GM12892 (cell line): Measurements from ENCODE around the gene SCAMP5.

ENCODE experiments used
- DNase-seq: peaks from one replicate; pipeline ENCODE4 v3.0.0; 2011; ENCODE audit not compliant: insufficient read length
- FAIRE-seq: peaks from 2 replicates; lab custom pipeline; 2011; peaks lifted over from hg19 to GRCh38; lab: Jason Lieb, UNC
- POLR2A ChIP-seq: IDR thresholded peaks from 2 replicates; pipeline ENCODE4 v1.6.1; 2011; ENCODE audit warnings: low read depth, low read length, control low read depth
- POLR2AphosphoS5 ChIP-seq: IDR thresholded peaks from 2 replicates; pipeline ENCODE4 v1.6.1; 2011; ENCODE audit warnings: low read depth, low read length, control low read depth
- TAF1 ChIP-seq: IDR thresholded peaks from 2 replicates; pipeline ENCODE4 v1.6.1; 2011; ENCODE audit warnings: low read depth, mild to moderate bottlenecking, control low read depth, low read length, borderline replicate concordance

Gene SCAMP5

DNA sequence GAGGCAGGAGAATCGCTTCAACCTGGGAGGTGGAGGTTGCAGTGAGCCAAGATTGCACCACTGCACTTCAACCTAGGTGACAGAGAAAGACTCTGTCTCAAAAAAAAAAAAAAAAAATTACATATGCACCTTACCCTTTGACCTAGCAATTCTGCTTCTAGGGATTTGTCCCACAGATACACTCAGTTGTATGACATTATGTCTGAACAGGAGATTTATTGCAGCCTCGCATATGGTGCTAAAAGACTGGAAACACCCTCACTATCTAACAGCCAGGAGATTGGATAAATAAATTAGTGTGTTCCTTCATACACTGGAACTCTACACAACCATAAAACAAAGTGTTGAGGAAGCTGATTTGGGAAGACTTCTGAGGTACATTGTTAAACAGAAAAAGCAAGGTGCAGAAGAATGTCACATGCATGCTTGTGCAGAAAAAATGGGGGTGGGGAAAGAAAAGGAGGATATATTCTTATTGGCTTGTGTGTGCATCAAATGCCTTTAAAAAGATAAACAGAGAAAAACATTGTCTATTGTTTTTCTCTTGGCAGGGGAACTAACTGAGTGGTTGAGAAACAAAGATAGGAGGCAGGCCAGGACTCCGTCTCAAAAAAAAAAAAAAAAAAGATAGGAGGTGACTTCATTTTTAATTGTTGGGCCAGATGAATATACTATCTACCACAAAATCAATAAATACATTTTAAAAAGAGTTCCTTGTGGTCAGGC lies 59.0 kb downstream of the SCAMP5 start:
- TF ChIP-seq TAF1 (no peak), POLR2A (no peak)
- DNase-seq (no peak), FAIRE-seq (no peak)

DNA sequence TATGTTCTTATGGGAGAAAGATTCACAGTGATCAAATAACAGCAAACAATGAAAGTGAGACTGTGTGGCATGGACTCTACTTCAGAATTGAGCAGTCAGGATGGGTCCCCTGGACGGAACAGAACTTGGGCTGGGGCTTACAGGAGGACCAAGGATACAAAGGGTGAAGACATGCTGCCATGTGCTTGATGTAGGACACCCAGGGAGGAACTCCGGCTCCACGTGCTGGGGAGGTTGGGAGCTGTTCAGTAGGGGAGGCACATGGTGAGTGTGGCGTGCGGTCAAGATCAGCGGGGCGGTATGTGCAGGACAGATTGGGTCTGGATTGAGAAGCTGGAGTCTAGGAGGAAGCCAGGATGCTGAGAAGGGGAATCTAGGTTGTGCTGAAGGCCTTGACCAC lies 60.7 kb downstream of the SCAMP5 start:
- DNase-seq (no peak), FAIRE-seq (no peak)
- no peak for TF ChIP-seq POLR2AphosphoS5
- no peak for TF ChIP-seq TAF1
- no peak for TF ChIP-seq POLR2A

DNA sequence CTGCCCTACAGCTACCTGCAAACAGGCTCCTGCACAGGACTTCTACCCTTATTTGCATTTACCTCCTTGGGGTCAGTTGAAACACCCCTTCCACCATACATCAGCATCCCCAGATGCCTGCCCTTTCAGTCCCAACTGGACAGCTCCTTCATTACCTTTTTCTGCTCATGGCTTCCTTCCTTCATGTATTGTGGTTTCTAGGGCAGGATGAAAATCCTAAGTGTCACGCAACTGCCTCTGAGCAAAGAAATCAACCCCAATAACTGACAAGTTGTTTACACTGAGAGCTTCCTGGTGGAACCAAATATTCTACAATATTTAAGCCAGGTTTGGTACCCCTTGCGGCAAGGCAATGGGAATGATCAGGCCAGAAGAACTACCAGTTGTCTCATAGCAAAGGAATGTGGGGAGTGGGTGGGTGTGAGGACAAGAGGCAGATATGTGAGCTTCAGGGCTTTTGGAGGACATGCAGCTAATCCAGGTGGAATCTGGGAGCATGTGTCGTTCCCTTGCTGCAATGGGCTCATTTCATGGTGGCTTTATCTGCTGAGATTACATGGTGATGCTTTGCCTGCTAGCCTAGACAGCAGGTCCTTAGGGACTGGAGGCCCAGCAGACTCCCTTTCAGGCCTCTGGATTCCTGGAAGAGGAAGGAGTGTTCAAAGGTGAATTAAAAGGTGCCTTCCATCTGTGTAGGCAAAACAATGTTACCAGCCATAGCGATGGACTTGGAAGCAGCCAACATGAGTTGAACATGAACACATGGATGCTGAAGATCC lies 63.0 kb downstream of the SCAMP5 start:
- no peak for DNase-seq

DNA sequence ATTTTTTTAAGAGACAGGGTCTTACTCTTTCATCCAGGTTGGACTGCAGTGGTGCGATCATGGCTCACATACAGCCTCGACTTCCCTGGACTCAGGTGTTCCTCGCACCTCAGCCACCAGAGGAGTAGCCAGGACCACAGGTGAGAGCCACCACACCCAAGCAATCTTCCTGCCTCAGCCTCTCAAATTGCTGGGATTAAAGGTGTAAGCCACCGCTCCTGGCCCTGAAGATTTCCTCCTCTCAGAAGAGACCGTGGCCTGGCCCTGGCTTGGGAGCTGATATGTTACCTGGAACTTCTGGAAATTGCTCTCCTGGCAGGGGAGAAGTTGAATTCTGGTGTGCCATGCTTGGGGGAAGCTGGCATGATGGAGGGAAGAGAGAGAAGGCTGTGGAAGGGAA lies 64.2 kb downstream of the SCAMP5 start:
- no peak for TF ChIP-seq POLR2AphosphoS5
- TF ChIP-seq TAF1, result no peak
- TF ChIP-seq POLR2A, result no peak
- no peak for DNase-seq
- no peak for FAIRE-seq

More for the DNA sequence above, 63.0 kb downstream of the SCAMP5 start:
- TF ChIP-seq POLR2AphosphoS5, result no peak
- no peak for TF ChIP-seq POLR2A
- no peak for TF ChIP-seq TAF1
- no peak for FAIRE-seq

DNA sequence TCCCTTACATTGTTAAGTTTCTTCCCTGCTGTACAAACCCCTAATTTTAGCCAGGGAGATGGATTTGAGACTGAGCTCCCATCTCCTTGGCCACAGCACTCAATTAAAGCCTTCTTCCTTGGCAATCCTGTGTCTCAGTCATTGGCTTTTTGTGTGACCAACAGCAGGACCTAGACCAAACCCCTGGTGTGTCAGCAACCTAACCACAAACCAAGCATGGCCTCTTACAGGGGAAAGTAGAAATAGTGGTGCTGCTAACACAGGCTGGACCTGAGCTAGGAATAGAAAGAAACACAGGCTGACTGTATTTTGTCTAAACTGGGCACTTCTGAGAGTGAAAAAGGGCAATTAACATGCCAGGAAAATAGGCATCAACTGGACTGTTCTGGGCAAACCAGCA lies 65.9 kb downstream of the SCAMP5 start:
- no peak for DNase-seq
- TF ChIP-seq POLR2AphosphoS5 (no peak), POLR2A (no peak), TAF1 (no peak)

DNA sequence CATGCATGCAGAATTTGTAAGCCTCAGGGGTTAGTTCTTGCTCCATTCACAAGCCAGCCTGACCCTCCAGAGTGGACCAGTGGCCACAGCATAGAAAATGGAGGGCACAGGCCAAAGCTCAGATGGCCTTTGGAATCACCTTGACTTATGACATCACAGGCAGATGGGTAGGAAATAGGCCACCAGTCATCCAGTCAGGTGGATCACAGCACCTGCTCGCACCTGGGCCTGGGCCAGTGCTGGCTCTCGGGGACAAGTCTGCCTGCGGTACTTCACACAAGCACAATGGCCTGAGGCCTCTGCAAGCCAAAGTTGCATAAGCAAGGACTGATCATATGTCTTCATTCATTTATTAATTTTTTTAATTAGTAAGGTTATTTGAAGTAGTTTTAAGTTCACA lies 67.3 kb downstream of the SCAMP5 start:
- no peak for DNase-seq
- no peak for FAIRE-seq
- TF ChIP-seq POLR2A, result no peak
- TF ChIP-seq TAF1, result no peak
- no peak for TF ChIP-seq POLR2AphosphoS5

More for the DNA sequence above, 65.9 kb downstream of the SCAMP5 start:
- peak; percentile 5 for FAIRE-seq

DNA sequence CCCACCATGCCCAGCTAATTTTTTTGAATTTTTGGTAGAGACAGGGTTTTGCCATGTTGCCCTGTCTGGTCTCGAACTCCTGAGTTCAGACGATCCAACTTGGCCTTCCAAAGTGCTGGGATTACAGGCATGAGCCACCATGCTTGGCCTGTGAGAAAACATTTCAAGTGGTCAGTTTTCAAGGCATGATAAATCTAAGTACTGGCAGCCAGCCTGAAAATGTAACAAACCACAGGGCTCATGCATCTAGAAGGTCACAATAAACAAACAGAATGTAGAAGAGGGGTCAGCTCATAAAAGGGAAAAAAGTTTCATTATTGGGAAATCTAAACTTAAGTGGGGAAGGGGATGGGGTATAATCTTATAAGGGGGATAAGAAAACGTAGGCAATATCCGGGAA lies 68.0 kb downstream of the SCAMP5 start:
- FAIRE-seq, result no peak
- TF ChIP-seq POLR2A, result no peak
- TF ChIP-seq TAF1, result no peak
- TF ChIP-seq POLR2AphosphoS5, result no peak
- DNase-seq, result no peak

DNA sequence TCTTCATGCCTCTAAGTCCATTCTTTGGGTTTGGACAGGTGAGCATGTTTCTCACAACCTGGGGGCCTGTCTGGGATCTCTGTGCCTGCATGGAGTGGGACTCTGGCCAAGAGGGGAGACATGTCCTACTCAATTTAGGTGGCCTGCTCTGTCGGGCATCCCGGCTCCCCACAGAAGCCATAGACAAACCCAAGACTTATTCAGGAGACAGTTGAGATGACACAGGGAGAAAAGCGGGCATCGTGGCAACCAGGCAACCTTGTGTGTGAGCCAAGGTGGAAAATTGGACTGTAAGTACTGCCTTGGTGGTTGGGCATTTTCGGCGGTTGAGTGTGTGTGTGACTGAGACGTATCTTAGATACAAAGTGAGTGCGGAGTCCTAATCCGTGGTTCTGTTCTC lies 68.5 kb downstream of the SCAMP5 start:
- no peak for DNase-seq
- no peak for FAIRE-seq
- no peak for TF ChIP-seq POLR2A
- TF ChIP-seq TAF1, result no peak
- no peak for TF ChIP-seq POLR2AphosphoS5

DNA sequence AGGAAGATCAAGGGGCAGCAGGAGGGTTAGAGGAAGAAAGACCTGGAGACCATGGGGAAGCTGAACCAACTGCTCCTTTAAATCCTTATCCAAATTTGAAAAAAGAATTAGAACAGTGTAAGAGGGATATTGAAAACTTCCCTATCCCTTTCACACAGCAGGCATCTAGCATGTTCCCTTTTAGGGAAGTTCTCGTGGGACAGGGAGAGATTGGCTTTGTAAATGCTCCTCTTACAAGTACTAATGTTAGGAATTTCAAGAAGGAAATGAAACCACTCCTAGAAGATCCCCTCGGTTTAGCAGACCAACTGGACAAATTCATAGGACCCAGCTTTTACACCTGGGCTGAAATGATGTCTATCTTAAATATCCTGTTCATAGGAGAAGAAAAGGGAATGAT lies 69.5 kb downstream of the SCAMP5 start:
- TF ChIP-seq POLR2A (no peak), TAF1 (no peak), POLR2AphosphoS5 (no peak)
- FAIRE-seq (no peak), DNase-seq (no peak)

DNA sequence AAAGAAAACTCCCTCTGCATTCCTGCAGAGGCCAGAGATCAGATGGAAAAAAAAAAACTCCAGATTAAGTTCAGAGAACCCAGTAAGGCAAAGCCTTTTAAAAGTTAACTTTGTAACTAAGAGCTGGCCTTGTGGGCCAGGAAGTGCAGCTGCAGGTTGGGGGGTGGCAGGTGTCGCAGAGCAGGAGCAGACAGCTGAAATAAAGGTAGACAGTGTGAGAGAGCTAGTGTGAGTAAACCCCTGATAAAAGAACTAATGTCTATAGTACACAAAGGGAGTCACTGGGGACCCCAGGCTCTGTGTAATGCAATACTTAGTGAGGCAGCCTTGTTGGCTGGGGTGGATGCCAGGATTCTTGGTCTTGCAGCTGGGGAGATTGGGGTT lies 70.1 kb downstream of the SCAMP5 start:
- no peak for FAIRE-seq
- DNase-seq, result no peak
- TF ChIP-seq TAF1, result no peak
- no peak for TF ChIP-seq POLR2A
- TF ChIP-seq POLR2AphosphoS5, result no peak

DNA sequence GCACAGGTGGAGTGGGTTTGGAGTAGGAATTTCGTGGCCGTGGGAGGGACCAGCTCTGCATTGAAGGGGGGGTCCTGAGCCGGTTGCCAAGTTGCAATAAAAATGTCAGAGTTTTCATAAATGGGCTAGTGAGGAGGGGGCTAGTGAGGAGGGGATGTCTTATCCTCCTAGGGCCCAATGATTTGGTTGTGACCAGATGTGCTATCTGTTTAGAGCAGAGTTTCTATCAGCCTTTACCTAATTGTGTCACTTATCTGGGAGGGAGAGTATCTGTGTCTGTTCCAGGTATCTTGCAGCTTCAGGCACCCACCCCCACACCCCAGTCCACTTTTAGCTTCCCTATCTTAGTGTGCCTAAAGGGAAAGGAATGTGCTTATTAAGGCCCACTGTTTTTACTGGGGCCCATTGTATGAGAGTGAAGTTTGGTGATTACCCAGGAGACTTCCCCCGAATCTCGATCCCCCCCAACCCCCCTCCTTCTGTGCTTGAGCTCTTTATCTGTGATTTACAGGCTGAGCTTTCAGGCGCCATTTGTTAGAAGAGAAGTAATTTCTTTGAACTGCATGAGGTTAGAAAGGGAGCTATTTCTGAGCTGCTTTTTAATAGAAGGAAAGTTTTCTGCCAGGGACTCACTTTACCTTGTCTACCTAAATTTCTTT lies 70.6 kb downstream of the SCAMP5 start:
- FAIRE-seq (no peak), DNase-seq (no peak)
- TF ChIP-seq POLR2AphosphoS5, result no peak
- no peak for TF ChIP-seq POLR2A
- no peak for TF ChIP-seq TAF1
